DMS53 (cell line): ENCODE measurements around the gene WDR31.
"Not testable (repeated sequence)": the region's sequence is repeated elsewhere in the genome, so short reads cannot be mapped to it uniquely, and the experiment has no call there.

ENCODE experiments used
- DNase-seq: peaks from one replicate; lab custom pipeline; 2025; lab: John Stamatoyannopoulos, UW

Gene WDR31

DNA sequence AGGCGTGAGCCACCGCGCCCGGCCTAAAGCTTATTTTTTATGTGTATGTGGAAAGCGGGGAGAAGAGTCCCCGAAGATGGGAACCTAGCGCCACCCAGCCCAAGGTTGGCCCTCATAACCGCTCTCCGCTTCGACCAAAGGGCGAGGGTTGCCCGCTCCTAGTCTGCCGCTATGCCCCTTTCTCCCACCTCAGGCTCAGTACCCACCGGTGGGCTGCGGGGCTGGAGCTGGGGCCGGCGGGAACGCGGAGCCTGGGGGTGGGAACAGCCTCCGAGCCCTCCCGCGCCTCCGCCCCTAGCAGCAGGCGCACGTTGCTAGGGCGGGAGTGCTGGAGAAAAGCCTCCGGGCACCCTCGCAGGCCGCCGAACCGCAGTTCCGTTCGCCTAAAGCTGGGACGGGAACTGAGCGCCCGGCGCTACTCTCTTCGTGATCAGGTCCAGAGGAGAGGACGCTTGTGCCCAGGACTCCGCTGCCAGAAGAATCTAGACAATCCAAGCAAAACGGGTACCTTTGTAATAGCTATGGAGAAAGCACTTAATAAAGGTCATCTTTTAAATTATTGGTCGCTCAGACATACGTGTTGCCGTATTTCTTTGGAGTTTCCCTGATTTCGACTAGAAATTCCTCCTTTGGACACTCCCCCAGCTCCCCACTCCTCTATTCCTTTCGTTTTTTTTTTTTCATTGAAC lies at the start of gene WDR31:
WDR31 (minus strand) TSS at position 265 of the 689 bp plus-strand sequence. CDS start 8,253 bp downstream, outside the sequence.
- DNase-seq = peak; percentile 92

DNA sequence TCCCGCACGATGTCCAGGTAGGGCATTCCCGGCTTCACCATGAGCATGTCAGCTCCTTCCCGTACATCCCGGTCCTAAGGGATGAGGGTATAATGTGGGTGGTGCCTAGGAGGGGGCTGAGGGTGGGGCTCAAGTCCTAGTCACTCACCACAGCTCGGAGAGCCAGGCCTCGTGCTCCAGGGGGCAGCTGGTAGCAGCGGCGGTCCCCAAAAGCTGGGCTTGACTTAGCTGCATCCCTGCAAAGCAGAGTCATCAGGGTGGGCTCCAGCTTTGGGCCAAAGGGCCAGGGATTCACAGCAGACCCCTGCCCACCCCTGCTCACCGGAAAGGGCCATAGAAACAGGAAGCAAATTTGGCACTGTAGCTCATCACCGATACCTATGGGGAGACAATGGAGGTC lies 49.4 kb upstream of the WDR31 start:
- no peak for DNase-seq

DNA sequence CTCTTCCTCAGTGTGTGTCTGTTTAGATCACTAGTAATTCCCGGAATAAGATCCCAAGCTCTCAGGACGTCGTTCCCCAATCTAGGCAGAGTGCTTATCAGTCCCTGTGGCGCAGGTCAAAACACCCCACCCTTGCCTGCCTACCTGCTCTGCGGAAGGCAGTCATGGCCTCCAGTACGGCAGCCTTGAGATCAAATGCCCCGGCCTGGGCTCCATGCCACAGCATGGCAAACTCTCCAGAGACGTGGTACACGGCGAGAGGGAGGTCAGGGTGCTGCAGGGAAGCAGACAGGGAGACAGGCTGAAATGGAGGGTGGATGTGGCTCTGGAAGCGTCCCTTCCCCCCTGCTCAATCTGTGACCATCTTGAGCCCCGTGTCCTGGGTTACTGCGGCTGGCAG lies 48.8 kb upstream of the WDR31 start:
- DNase-seq = no peak

DNA sequence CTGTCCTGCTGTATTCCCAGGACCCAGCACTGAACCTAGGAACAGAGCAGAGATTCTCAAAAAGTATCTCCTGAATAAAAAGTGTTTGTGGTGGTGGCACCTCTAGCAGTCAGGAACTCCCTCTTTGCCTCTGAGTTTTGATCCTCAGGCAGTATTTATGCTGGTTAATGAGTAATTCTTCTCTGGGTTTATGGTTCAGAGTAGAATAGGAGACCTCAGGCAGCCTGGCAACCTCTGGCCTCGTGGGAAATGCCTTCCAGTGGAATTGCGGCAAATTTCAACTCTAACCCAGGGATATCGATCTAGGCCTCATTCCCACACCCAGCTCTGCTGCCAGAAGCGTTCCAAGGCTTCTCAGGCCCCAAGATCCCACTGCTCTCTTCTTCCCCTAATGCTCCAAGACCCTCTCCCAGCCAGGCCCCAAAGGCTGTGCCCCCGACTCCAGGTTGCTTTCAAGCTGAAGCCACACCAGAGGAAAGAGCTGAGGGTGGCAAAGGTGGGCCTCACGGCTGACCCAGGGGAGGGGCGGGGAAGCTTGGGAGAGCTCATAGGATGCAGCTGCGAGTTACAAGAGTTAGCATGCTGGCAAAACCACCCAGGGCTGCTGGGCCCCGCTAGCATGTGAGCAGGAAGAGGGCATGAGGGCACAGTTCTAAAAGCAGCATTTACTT lies 47.6 kb upstream of the WDR31 start:
- peak; percentile 49 for DNase-seq

DNA sequence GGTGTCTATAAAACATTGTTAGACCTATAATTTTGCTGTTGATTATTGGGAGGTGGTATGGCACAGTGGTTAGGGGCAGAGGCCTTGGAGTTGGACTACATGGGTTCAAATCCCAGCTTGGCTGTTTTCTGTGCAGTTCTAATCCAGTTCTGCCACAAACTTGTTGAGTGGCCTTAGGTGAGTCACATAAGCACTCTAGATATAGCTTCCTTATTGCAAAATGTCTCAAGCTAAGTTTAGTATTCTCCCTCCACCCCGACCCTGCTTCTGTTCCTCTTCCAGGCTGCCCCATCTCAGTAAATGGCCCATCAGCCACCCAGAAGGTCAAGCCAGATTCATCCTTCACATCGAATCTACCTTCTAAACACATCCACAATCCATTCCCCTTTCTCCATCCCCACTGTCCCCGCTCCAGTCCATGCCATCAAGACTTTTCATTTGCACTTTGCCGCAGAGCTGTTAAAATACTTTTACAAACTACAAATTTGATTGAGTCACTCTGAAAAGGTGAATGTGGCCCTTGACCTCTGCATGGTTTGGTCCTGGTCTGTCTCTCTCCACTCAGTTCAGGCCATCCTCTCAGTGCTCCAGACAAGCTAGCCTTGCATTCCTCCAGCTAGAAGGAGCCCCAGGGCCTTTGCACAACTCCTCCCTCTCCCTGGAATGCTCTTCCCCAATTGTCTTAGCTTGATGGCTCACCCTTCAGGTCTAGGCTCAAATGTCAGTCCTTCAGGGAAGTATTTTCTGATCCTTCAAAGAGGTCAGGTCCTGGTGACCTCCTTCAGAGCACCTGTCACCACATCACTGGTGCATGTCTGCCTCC lies 46.7 kb upstream of the WDR31 start:
- DNase-seq = peak; percentile 6

DNA sequence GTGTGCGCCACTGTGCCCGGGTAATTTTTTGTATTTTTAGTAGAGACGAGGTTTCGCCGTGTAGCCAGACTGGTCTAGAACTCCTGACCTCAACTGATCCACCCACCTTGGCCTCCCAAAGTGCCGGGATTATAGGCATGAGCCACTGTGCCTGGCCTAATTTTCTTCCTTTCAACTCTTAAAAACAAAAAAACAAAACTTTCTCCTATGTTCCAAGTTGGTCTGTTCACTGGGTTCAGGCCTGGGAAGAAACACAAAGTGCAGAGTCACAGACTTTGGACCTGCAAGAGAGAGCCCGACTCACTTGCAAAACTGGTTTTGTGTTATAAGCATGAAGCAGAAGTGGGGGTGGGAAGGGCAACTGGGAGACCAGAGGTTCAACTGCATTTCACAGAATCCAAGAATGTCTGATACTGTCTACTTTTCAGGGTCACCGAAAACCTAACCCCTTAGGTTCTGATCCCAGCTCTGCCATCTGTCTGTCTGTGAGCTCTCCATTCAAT lies 41.9 kb upstream of the WDR31 start:
- peak; percentile 84 for DNase-seq

DNA sequence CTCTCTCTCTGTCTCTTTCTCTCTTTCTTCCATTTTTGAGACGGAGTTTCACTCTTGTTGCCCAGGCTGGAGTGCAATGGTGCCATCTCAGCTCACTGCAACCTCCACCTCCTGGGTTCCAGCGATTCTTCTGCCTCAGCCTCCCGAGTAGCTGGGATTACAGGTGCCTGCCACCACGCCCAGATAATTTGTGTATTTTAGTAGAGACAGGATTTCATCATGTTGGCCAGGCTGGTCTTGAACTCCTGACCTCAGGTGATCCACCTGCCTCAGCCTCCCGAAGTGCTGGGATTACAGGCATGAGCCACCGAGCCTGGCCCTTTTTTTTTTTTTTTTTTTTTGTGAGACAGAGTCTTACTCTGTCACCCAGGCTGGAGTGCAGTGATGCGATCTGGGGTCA lies 41.4 kb upstream of the WDR31 start:
- DNase-seq = not testable (repeated sequence)

DNA sequence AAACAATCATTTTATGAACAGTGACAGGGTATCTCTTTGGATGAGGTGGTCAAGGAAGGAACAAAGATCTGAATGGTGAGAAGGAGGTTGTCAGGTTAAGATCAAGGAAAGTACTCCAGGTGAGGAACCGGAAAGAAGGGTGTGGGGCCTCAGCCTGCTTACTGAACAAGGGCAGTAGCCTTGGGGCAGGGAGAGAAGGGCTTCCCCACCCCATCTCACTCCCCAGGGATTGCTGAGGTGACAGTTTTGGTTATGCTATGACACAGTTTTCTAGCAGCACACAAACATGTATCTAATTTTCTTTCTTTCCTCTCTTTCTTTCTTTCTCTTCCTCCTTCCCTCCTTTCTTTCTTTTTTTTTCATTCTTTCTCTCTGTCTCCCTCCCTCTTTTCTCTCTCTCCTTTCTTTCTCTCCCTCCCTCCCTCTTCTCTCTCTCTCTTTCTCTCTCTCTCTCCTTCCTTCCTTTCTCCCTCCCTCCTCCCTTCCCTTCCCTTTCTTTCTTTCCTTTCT lies 40.8 kb upstream of the WDR31 start:
- DNase-seq = peak; percentile 38

DNA sequence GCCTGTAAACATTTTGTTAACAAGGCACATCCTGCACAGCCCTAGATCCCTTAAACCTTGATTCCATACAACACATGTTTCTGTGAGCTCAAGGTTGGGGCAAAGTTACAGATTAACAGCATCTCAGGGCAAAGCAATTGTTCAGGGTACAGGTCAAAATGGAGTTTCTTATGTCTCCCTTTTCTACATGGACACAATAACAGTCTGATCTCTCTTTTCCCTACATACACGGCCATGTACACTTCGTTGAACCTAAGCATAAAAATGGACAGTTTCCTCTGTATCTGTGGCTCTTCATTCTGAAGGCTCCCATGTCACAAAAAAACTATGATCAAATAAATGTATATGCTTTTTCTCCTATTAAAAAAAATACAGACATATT lies 39.7 kb upstream of the WDR31 start:
- DNase-seq = not testable (repeated sequence)

DNA sequence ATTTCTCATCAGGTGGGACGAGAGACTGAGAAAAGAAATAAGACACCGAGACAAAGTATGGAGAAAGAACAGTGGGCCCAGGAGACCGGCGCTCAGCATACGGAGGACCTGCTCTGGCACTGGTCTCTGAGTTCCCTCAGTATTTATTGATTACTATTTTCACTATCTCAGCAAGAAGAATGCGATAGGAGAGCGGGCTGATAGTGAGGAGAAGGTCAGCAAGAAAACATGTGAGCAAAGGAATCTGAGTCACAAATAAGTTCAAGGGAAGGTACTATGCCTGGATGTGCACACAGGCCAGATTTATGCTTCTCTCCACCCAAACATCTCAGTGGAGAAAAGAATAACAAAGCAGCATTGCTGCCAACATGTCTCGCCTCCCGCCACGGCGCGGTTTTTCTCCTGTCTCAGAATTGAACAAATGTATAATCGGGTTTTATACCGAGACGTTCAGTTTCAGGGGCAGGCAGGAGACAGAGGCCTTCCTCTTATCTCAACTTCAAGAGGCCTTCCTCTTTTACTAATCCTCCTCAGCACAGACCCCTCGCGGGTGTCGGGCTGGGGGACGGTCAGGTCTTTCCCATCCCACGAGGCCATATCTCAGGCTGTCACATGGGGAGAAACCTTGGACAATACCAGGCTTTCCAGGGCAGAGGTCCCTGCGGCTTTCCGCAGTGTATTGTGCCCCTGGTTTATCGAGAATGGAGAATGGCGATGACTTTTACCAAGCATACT lies 39.2 kb upstream of the WDR31 start:
- DNase-seq = not testable (repeated sequence)

DNA sequence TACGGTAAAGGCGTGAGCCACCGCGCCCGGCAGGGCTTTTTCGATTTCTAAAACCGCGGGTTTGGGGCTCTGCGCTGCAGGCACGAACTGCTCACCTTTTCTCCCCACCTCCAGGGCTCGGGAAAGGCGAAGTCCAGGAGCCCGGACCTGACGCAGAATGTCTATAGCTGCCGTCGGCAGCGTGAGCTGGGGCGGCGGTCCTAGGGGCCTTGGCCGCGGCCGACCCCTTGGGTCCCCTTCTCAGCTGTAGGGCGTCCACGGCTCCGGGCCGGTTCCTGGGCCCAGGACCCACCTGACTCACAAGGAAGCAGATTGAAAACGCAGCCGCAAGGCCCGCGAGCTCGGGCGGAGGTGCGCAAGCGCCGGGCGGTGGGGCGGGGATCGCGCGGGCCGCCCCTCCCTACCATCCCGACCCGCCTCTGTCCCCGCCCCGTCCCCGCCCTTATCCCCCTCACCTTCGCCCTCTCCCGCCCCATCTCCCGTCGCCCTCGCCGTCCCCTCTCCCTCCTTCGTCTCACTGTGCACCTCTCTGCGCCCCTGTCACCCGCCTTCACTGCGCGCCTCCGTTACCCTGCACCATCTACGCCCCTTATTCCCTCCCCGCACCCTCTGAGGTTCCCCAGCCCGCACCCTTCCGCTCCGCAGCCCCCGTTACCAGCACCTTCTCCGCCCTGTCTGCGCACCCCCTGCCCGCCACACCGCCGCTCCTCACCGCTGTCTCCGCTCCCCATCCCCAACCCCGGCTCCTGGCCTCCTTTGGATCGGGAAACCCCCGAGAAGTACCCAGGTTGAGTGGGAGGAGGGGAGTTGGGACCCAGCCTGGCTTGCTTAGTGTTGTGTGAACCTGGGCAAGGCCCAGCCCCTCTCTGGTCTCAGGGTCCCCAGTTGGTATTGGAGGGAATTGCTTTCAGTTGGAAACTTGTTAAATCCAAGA lies 36.8 kb upstream of the WDR31 start, which contains the start of gene HDHD3:
HDHD3 (minus strand) TSS at position 353 of the 934 bp plus-strand sequence. CDS start 2,632 bp downstream, outside the sequence.
- DNase-seq = peak; percentile 89

DNA sequence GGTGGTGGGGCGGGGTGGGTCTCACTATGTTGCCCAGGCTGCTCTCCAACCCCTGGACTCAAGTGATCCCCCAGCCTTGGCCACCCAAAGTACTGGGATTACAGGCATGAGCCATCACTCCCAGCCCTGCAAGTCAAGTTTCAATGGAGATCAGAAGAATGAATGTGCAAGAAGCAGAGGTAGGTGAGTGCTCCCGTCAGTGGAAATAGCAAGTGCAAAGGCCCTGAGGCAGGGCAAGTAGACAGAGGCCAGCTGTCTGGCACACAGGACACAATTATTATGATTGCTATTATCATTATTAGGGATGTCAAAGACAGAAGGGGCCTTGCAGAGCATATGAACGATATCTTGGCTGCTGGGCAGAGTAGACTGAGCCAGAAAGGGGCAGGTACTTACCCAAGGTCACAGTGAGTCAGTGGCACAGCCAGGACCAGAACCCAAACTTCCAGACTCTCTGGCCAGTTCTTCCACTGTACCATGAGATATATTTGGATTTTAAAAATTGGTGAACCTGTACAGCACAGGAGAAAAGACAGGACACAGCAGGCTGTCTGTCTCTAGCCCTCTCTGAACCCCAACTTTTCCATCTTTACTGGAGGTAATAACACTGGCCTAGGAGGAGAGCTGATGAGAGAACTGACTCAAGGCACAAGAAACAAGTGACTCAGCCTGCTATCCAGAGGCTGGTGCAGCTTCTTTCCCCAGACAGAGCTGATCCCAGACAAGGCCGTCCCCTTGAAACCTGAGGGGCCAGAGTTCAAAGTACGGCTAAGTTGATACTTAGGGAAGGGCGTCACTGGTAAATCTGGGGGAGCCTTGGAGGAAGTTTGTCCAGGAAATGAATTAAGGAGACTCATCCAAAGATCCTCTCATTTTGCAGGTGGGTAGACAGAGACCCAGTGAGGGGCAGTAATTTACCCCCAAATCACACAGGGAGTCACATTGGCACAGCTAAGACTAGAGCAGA lies 35.3 kb upstream of the WDR31 start:
- DNase-seq = no peak

DNA sequence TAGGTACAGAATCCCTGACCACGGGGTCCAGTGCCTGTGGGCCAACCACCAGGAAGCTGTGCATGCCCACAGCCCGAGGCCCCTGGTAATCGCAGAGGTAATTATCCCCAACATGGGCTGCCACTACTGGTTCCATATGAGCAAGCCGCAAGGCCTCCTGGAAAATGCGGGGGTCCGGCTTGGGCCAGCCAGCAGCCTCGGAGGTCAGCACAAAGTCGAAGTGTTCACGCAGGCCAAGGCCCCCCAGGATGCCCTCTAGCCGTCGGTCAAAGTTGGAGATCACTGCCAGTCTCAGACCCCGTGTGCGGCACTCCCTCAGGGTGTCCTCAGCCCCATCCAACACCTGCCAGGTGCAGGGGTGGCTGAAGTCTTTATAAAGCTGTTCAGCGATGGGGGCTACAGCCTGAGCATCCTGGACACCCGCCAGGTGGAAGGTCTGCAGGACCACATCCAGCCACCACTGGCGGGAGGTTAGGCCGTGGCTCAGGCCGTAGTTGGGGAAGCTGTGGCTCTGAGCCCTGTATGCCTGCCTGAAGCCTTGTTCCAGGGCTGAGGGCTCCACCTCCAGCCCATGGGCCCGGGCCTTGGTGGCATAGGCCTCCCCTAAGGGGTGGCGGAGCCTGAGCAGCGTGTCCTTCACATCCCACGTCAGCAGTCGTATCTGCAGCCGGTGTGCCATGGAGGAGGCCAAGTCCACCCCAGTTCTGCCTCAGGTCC lies 33.8 kb upstream of the WDR31 start:
- DNase-seq = no peak

DNA sequence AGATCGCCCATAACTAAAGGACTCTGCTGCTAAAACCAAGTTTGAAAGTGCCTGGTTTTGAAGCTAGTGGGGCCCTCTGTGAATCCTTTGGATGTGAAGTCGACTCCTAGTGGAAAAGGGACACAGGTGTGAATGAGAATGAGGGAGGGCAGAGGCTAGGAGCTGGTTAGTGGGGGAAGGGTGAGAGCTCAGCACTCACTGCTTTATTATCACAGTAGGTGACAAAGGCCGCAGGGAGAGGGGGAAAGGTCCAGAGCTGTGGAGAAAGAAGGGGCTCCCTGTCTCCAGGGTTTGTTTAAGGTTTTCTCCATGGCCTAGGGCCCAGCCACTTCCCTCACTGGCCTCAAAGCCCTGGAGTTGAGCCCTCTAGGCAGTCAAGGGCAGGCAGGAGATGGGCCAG lies 33.2 kb upstream of the WDR31 start:
- DNase-seq = no peak

DNA sequence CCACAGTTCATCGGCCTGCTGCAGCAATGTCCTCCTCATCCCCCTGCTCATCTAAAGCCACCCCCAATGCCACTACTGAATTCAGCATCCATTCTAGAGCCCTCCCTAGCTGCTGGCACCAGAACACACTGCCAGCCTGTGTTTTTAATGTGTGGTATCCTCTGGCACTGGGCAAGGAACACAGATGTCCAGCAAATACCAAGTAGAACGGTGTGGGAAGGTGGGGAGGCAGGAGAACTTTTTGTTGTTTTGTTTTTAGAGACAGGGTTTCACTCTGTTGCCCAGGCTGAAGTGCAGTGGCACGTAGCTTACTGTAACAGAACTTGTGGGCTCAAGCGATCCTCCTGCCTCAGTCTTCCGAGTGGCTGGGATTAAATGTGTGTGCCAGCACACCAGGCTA lies 32.0 kb upstream of the WDR31 start:
- DNase-seq = no peak

DNA sequence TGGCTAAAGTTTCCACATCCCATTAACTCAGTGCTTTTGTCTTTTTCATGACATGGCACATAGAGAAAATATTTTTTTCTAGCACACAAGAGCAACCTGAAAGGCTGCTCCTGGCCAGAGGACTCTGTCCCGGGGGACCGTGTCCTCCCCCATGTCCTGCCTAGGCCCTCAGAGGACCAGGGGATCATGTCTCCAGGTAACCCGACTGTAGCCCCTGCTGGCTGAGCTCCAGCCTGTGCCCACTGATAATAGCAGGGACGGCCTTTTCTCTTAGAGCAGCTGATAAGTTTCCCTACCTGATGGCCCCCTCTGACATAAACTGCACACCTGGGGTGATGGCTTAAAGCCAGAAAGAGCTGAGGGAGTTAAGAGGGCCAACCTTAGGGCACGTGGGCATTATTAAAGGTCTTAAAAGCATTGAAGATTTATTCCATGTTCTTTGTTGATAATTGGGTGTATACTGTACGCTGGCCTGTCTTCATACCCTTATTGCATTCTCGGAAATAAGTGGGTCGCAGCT lies 30.8 kb upstream of the WDR31 start:
- no peak for DNase-seq

DNA sequence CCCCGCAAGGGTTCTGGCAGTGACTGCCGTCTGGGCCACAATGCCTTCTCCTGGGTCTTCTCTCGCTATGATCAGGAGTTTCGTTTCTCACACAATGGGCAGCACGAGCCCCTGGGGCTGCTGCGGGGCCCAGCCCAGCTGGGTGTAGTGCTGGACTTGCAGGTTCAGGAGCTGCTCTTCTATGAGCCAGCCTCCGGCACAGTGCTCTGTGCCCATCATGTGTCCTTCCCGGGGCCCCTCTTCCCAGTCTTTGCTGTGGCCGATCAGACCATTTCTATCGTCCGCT lies 29.7 kb upstream of the WDR31 start:
- DNase-seq = no peak

DNA sequence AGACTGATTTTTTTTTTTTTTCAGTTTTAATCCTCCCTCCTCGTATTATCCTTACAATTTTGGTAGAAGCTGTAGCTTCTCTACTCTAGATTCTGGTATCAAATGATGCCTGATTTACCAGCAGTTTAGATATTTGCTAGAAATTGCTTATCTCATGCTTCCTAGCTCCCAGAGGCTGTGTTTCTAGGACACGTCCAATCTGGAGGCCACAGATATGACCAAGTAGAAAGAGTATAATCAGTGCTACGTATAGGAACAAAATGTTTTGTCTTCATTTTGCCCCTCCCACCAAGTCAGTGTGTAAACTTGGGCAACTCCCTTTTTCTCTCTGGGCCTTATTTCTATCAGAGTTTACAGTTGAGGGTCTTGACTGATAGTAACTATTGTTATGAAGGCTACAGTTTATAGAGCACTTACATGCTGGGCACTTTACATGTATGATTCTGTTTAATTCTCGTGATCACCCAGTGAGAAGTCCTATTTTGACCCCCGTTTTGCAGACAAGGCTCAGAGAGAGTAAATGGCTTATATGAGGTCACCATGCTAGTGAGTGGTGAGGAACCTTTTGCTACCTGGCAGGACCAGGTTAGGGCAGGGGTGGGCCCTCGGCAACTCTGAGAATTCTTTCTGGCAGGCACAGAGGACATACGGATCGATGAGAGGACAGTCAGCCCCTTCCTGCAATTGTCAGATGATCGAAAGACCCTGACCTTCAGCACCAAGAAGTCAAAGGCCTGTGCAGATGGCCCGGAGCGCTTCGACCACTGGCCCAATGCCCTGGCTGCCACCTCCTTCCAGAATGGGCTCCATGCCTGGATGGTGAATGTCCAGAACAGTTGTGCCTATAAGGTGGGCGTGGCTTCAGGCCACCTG lies 29.1 kb upstream of the WDR31 start:
- DNase-seq = no peak
